Right ventricle myocardium superior (tissue), 1 donor: ENCODE data around the gene PTPRG. TPM values are rescaled to one million over a fixed set of nuclear protein-coding genes. Genes with fewer than 3 reads are reported as not detected.
A peak's percentile ranks its signal among the peaks of the same experiment; 100 is the strongest.

Experiments
- ATAC-seq: fragments of 200-7000 bp; cut with Tn5 transposase; one replicate; pipeline ENCODE4 v1.9.1; 2020; ENCODE audit warnings: mild to moderate bottlenecking; ENCODE audit not compliant: poor library complexity
- DNase-seq: peaks from one replicate; pipeline ENCODE4 v3.0.0-alpha.2; 2020
- intact Hi-C: fragments of 100-400 bp; cut with DNase I; formaldehyde crosslinking; loops from one replicate; pipeline ENCODE4 v1.11.2; 2022
- total RNA-seq: library from RNA; stranded (reverse); fragmentation: NEBNext Ultra II Directional; extraction: Animal tissue kit (Norgen Biotek cat#: 25700); gene quantifications from one replicate; pipeline ENCODE4 v1.2.1, GENCODE V29; 2021
- donor health status: DM: no; HTN: yes; CAD: no; lungs with severe emphysema.

The PTPRG gene
- total RNA-seq, 1 donor from 2014 or later = 29.7 TPM

DNA sequence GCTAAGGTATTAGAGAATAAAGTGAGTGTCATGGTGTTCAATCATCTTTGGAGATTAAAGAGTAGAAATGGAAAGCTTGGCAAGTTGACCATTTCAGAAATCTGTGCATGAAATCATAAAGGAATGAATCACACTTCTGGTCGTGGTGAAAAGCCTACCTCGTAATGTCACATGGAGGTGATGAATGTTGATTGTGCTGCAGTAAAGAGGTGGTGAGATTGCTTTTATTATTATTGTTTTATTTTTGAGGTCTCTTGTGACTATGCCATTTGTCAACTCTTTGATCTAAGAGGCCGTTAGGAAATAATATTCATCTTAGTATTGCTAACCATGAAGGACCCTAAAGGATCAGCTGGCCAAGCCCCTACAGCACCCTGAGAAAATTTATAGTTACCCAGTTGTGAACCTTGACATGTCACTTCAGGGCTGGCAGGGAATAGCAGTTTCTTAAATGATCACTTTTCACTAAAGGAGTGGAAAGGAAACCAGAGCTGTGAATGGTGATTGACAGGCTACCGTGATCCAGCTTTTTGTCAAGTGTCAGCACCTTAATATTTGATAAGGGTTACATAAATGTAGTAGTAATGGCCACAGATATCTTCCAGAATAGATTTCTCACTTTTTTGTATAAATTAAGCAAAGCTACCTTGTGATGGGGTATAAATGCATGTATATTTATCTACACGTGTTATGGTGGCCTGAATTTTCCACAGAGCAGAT lies 203.9 kb downstream of the PTPRG start:
- no peak for DNase-seq
- ATAC-seq = no peak
- intact Hi-C loops = no loop called here

- DNase-seq (no peak), ATAC-seq (no peak)
- intact Hi-C loops = no loop called here
Measured at GRCh38 chr3:61768284-61769037, 207.1 kb downstream of the PTPRG start.

DNA sequence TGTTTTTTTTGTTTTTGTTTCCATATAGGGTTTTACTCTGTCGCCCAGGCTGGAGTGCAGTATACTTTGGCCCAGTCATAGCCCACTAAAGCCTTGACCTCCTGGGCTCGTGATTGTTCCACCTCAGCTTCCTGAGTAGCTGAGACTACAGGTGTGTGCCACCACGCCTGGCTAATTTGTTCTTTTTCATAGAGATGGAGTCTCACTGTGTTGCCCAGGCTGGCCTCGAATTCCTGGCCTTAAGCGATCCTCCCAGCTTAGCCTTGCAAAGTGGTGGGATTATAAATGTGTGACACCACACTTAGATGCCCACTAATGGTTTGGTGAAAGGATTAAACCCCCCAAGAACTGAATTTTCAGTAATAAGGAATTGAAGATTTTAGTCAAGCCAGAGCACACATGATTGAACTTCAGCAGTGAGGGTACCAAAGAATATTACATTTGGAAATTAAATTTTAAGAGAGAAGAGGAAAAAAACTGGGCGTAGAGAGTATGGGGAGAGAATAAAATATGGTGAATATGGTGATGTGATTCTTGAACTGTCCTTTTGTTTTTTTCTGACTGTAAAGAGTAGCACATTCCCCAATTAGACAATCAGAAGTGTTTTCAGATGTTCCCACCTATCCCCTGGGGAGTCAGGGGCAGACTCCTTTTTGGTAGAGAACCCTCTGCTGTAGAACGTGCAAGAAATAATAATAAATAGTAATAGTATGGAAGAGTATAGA lies 208.1 kb downstream of the PTPRG start:
- intact Hi-C loops = no loop called here
- ATAC-seq = no peak
- no peak for DNase-seq

- no peak for ATAC-seq
- no peak for DNase-seq
- intact Hi-C loops = no loop called here
Measured at GRCh38 chr3:61771976-61772375, 210.6 kb downstream of the PTPRG start.

DNA sequence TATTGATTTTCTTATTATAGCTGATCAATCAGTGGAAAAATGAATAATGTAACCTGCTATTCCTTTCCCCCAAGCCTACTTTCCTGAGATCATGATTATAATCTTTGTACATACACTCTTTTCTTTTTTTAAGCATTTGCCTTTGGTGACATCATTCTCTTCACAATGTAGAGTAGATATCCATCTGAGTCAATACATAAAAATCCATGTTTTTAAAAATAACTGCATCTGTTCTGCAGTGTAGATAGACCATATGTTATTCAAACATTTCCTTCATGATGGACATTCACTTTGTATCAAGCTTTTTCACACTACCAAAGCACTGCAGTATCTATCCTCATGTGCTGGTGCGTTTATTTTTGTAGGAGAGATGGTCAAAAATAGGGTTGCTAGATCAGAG lies 211.1 kb downstream of the PTPRG start:
- intact Hi-C loops = no loop called here
- ATAC-seq (no peak), DNase-seq (no peak)

DNA sequence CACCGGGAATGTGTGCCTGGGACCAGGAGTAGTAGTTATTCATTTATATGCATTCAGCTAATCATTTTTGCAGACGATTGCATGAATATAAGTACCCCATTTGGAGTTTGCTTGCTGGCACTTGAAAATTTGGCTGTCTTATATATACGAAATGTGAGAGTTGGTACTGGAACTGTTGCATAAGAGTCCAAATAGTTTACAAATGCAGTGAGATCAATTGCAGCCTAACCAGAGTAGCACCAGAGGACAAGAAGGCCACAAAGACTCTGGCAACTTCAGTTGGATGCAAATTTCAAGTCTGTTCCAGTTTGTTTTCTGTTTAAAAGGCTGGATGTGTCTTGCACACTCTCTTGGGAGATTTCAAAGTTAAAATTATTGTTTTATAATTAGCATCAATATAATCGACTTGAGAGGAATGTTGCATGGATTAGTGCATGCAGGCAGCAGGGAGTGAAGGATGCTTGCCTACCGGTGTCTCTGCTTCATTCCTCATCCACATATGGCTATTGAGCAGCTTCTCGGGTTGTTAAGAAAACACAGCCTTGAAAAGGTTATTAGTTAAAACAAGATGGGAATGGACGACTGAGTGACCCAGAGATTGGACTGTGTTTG lies 213.0 kb downstream of the PTPRG start:
- ATAC-seq (no peak), DNase-seq (no peak)
- intact Hi-C loops = no loop called here

GRCh38 chr3:61776390-61776789 lies 215.0 kb downstream of the PTPRG start:
- ATAC-seq (no peak), DNase-seq (no peak)
- intact Hi-C loops = no loop called here

DNA sequence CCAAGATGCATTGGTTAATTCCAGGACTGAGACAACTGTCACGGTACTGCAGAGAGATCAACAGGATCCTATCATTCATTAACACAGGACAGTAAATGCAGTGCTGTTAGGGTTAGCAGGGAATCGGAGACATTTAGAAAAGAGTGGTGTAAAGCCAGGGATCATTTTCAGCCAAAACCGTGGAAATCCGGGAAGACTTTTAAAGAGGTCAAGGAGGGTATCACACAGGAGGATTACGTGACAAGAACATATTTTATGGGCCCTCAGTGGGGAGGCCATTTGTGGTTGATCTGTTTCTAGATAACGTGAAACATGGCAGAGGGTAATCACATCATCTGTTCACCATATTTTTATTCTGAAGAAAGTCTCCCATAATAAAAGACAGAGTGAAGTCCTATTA lies 216.1 kb downstream of the PTPRG start:
- ATAC-seq (no peak), DNase-seq (no peak)
- intact Hi-C loops = no loop called here

DNA sequence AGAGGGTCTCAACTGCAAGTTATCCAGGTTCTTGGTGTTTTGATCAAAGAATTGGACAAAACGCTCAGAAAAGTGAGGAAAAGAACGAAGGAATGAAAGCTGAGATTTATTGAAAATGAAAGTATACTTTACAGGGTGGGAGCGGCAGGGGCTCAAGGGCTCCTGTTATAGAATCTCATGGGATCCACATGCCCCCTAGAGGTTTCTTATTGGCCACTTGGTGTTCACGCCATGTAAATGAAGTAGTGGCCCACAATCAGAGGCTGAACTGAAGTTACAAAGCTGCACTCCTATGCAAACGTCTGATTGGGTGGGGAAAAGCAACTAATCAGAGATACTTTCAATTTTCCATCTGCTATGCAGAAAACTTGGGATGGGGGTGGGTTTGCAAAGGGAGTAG lies 216.7 kb downstream of the PTPRG start:
- DNase-seq = no peak
- no peak for ATAC-seq
- intact Hi-C loops = no loop called here

DNA sequence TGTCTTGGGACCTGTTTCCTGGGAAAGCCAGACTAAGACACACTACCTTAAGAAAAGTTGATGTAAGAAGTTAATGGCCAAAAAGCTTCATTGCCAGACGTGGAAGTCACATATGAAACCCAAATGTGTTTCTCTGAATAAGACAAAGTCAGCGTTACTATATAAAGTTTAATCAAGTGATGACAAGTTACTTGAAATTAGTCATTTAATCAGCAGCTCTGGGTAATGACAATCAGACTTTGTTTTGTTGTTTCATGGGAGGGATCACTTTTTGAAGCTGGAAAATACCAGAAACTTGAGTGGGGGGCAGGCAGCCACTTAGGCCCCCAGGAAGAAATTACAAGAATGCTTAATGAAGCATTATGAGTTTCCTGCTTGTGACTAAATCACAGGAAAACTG lies 218.6 kb downstream of the PTPRG start:
- no peak for ATAC-seq
- intact Hi-C loops = no loop called here
- no peak for DNase-seq

DNA sequence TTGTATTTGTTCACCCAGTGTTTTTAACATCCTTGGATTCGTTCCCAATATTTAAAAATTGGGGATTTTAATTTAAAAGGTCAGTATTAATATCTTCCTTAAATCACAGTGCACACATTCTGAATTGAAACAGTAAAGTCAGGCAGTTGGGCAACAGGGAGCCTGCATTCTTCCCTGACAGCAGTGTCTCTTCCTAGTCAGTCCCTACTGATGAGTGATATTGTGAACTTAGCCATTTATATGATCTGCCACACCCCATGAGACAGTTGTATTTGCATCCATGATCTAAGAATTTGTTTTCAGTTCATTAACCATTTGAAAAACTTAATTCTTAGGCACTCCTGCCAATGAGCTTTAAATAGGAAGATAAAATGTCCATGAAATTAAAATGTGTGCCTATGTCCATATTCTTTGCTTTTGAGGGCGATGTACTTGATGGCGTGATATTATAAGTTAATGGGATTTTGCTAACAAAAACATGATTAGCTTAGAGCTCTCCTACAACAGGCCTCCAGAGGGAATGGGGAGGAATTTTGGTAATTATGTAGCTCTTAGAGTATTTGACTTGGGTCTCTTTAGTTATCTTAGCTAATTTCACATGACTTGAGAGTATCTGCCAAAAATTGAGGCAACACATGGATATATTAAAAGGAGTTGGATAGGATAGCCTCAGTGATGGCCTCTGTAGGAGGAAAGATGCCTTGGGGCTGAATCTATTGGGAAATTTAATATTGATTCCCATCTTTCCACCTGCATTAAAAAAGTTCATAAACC lies 219.3 kb downstream of the PTPRG start:
- intact Hi-C loops = no loop called here
- ATAC-seq (peak; percentile 63), DNase-seq (no peak)

DNA sequence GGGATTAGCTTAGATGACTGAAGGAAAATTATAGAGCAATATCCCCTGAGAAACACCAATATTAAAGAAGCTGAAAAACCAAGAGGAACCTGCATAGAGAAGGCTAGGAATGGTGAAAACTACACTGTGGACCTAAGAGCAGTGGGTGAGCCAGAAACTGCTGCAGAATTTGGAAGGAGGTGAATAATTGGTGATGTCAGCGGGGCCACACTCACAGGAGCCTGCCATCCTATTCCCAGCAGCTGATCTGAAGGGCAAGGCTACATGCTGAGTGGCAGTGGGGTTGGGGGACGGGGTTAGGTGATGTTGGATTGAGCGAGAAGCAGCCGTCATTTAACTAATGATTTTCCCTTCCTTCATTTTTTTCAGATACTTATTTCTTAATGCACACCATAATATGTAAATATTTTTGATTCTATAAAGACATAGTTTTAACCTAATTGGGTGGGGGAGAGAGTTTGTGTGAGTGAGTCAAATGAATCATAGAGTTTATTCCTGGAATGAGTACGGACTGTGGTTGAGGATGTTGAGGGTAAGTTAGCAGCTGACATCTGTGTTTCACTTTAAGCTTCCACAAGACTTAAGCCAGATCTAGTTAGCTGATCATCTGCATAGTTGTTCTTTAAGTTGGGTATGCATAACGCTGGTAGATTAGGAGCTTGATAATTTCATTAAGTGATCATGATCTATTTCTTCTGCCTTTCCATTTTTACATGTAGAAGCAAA lies 222.8 kb downstream of the PTPRG start:
- DNase-seq (no peak), ATAC-seq (no peak)
- intact Hi-C loops = no loop called here

- DNase-seq = no peak
- intact Hi-C loops = no loop called here
- ATAC-seq = no peak
Measured at GRCh38 chr3:61788623-61789507, 227.5 kb downstream of the PTPRG start.

- ATAC-seq = peak; percentile 13
- no peak for DNase-seq
- intact Hi-C loops = no loop called here
Measured at GRCh38 chr3:61789861-61790260, 228.5 kb downstream of the PTPRG start.

DNA sequence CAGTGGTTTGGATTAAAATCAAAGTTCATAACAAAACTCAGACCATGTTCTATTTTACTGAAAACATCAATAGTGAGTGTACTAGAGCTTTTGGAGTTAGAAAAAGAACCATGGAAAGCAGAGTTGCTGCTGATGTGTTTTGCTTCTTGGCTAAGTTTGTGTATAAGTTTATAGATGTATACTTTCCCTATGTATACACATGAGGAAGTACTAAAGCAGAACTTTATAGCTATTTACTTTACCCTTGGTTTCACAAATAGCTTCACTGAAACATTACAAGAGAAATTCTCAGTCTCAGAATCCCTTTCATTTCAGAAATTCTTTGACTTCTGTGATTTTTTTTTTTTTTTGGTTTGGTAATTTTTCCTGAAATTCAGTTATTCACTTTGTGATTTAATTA lies 229.0 kb downstream of the PTPRG start:
- DNase-seq (no peak), ATAC-seq (no peak)
- intact Hi-C loops = no loop called here

- intact Hi-C loops = no loop called here
- DNase-seq = no peak
- no peak for ATAC-seq
Measured at GRCh38 chr3:61793056-61793455, 231.7 kb downstream of the PTPRG start.

DNA sequence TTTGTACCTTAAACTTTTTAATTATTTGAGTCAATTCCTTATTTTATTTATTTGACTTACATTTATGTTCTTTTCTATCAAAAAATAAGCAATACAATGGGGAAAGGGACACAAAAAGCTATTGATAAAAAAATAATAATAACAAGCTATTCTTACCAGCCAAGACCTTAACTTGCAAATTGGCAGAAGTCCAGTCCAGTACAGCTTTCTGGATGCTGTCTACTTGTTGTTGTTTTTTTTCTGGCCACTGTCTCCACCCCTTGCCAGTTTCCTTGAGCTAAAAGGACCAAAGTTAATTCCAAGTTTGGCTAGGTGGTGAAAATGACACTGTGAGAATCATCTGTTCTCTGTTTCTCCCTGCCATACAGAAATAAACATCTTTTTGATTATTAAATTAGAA lies 232.2 kb downstream of the PTPRG start:
- intact Hi-C loops = no loop called here
- no peak for ATAC-seq

More for the DNA sequence above, 232.2 kb downstream of the PTPRG start:
- no peak for DNase-seq
